SK-N-SH treated with all-trans-retinoic acid at 6 μM for 48 hours (cell line): ENCODE data around the gene CHI3L2.

Experiments
- BACH2 ChIP-seq: fragments of 250-450 bp; sonication (Bioruptor Pico); IDR thresholded peaks from 2 replicates; pipeline ENCODE4 v1.9.0; 2021; ENCODE audit warnings: mild to moderate bottlenecking, borderline replicate concordance
- CSRNP3 ChIP-seq: fragments of 250-450 bp; sonication (Bioruptor Pico); IDR thresholded peaks from 2 replicates; pipeline ENCODE4 v1.5.1; 2021; ENCODE audit warnings: mild to moderate bottlenecking, moderate library complexity
- GLIS3 ChIP-seq: fragments of 250-450 bp; sonication (Bioruptor Pico); IDR thresholded peaks from 2 replicates; pipeline ENCODE4 v1.5.0; 2020; ENCODE audit warnings: mild to moderate bottlenecking, moderate library complexity
- ISL1 ChIP-seq: fragments of 250-450 bp; sonication (Bioruptor Pico); IDR thresholded peaks from 2 replicates; pipeline ENCODE4 v2.1.2; 2022; ENCODE audit warnings: mild to moderate bottlenecking, moderate library complexity
- OSR1 ChIP-seq: fragments of 250-450 bp; sonication (Bioruptor Pico); IDR thresholded peaks from 2 replicates; pipeline ENCODE4 v1.8.0; 2022; ENCODE audit warnings: moderate library complexity, mild to moderate bottlenecking, inconsistent platforms
- PATZ1 ChIP-seq: fragments of 250-450 bp; sonication (Bioruptor Pico); IDR thresholded peaks from 2 replicates; pipeline ENCODE4 v1.8.0; 2020; ENCODE audit warnings: mild to moderate bottlenecking, moderate library complexity, borderline replicate concordance
- PPARA ChIP-seq: fragments of 250-450 bp; sonication (Bioruptor Pico); IDR thresholded peaks from 2 replicates; pipeline ENCODE4 v1.5.0; 2020; ENCODE audit warnings: mild to moderate bottlenecking, borderline replicate concordance
- RARB ChIP-seq: fragments of 250-450 bp; sonication (Bioruptor Pico); IDR thresholded peaks from 2 replicates; pipeline ENCODE4 v1.8.0; 2021; ENCODE audit warnings: mild to moderate bottlenecking, moderate library complexity
- SNAI2 ChIP-seq: fragments of 250-450 bp; sonication (Bioruptor Pico); IDR thresholded peaks from 2 replicates; pipeline ENCODE4 v1.5.0; 2020; ENCODE audit warnings: mild to moderate bottlenecking, moderate library complexity
- ZC3H10 ChIP-seq: fragments of 250-450 bp; sonication (Bioruptor Pico); IDR thresholded peaks from 2 replicates; pipeline ENCODE4 v1.5.1; 2021; ENCODE audit warnings: mild to moderate bottlenecking, moderate library complexity
- ZFP30 ChIP-seq: fragments of 450-650 bp; formaldehyde crosslinking; IDR thresholded peaks from 2 replicates; pipeline ENCODE4 v1.5.0; 2022; ENCODE audit warnings: mild to moderate bottlenecking, moderate library complexity

GRCh38 chr1:111242805-111243523 lies 15.5 kb downstream of the CHI3L2 start:
- no peak for TF ChIP-seq OSR1 (CRISPR knock-in tag)
- no peak for TF ChIP-seq CSRNP3 (CRISPR knock-in tag)
- no peak for TF ChIP-seq PPARA (CRISPR knock-in tag)
- TF ChIP-seq RARB (CRISPR knock-in tag) = no peak
- no peak for TF ChIP-seq ISL1 (CRISPR knock-in tag)
- TF ChIP-seq ZFP30 (CRISPR knock-in tag) = no peak
- no peak for TF ChIP-seq GLIS3 (CRISPR knock-in tag)
- TF ChIP-seq PATZ1 (CRISPR knock-in tag) = no peak
- no peak for TF ChIP-seq SNAI2 (CRISPR knock-in tag)
- TF ChIP-seq BACH2 (CRISPR knock-in tag) = no peak
- TF ChIP-seq ZC3H10 (CRISPR knock-in tag) = no peak
